Astrocyte of the hippocampus (primary cell): Measurements from ENCODE around the gene PLEKHA5.
"Not testable (repeated sequence)": the region's sequence is repeated elsewhere in the genome, so short reads cannot be mapped to it uniquely, and the experiment has no call there.

Source experiments
- DNase-seq: peaks from one replicate; pipeline ENCODE4 v3.0.0; 2011; ENCODE audit warnings: low read depth, low spot score

PLEKHA5 gene, protein sequence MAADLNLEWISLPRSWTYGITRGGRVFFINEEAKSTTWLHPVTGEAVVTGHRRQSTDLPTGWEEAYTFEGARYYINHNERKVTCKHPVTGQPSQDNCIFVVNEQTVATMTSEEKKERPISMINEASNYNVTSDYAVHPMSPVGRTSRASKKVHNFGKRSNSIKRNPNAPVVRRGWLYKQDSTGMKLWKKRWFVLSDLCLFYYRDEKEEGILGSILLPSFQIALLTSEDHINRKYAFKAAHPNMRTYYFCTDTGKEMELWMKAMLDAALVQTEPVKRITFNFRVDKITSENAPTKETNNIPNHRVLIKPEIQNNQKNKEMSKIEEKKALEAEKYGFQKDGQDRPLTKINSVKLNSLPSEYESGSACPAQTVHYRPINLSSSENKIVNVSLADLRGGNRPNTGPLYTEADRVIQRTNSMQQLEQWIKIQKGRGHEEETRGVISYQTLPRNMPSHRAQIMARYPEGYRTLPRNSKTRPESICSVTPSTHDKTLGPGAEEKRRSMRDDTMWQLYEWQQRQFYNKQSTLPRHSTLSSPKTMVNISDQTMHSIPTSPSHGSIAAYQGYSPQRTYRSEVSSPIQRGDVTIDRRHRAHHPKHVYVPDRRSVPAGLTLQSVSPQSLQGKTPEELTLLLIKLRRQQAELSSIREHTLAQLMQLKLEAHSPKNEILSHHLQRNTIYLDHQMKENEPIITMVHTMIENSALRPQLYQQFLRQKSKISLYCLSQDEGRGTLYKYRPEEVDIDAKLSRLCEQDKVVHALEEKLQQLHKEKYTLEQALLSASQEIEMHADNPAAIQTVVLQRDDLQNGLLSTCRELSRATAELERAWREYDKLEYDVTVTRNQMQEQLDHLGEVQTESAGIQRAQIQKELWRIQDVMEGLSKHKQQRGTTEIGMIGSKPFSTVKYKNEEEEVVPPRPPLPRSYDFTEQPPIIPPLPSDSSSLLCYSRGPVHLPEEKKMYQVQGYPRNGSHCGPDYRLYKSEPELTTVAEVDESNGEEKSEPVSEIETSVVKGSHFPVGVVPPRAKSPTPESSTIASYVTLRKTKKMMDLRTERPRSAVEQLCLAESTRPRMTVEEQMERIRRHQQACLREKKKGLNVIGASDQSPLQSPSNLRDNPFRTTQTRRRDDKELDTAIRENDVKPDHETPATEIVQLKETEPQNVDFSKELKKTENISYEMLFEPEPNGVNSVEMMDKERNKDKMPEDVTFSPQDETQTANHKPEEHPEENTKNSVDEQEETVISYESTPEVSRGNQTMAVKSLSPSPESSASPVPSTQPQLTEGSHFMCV

DNA sequence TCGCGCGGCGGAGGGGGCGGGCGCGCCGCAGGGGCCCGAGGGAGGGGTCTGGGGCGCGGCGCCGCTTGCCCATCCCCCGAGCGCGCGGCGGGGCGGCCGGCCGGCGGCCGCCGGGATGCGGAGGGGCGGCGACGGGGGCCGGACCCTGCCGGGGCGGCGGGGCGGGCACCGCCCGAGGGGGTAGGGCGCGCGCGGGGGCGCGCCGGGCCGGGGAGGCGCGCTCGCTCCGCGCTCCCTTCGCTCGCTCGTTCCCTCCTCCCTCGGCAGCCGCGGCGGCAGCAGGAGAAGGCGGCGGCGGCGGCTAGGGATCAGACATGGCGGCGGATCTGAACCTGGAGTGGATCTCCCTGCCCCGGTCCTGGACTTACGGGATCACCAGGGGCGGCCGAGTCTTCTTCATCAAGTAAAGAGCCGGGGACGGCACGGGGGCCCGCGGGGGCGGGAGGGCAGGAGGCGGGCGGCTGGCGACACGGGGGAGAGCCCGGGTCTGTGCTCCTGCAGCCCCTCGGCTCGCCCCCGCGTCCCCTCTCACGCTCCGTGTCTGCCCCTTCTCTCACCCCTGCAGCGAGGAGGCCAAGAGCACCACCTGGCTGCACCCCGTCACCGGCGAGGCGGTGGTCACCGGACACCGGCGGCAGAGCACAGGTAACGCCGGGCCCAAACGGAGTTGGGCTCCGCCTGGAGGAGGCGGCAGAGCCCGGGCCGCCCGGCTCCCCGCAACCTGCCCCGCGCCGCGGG is at the start of gene PLEKHA5:
Gene PLEKHA5 (plus strand): TSS at position 248 of the 738 bp plus-strand sequence. CDS start 67 bp downstream, at position 315.
- peak; percentile 93 for DNase-seq

DNA sequence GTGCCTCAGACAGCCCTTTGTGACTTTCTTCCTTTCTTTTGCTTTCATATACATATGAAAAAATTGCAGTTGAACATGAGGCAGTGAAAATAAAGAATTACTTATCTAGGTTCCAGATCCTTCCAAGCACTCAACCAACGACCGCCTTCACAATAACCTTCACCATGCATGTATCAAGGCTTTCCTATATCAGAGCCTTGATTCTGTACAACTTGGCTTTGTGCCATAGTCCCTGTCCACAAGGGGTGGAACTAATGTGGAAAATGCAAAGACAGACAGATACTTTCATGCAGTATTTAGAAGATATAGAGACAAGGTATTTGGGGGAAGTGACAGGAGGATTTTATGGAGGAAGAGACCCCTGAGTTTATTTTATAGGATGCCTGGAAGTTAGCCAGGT is 48.6 kb upstream of the PLEKHA5 start:
- DNase-seq = no peak

DNA sequence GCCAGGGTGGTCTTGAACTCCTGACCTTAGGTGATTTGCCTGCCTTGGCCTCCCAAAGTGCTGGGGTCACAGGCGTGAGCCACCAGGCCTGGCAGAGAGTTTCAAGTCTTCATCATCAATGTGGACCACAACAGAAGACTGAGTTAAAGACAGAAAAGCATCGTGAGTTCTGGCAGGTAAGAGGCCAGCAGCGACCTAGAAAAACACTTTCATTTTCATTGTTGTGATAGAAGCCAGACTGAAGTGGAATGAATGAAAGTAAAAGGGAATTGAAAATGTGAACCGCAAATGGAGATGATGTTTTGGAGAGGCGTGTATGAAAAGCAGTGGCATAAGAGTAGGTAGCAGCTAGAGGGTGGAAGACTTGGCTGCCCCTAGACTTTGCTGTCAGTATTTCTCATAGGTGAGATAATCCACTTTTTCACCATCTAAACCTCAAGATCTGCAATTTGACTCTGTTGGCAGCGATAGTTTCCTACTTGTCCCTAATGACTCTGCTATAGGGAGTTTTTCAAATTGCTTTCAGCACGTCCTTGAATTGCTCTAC is 47.1 kb upstream of the PLEKHA5 start:
- no peak for DNase-seq

DNA sequence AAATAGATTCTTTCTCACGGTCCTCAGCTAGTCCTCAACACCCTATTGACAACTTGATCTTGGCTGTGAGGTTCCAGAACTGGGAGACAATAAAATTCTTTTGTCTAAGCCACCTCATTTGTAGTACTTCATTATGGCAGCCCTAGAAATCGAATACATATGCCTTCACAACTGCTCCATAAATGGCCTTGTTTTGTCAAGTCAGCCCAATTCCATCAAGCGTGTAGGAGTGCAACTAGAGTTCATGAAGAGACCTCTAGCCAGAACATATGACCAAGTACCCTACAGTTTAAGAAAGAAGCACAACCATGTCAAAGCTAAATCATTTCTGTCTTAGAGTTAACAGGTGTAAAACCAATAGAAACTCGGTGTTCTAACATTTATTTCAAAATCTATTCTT is 45.0 kb upstream of the PLEKHA5 start:
- no peak for DNase-seq

DNA sequence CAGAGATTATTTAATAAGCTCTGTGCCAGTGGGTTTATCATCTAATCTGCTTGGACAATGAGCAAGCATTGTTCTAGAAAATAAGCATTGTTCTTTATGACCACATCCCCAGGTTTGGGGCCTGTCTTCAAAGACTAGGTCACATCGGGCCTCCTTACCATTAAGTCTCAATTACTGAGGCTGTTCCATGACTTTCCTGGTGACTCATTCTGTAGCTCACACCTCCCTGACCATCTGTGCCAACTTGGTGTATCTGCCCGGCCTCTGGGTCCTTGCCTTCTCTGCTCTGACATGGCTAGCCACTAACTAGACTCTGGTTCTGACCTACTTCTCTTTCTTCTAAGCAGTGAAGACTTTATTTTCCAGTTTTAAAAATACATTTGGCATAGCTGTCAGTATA is 44.4 kb upstream of the PLEKHA5 start:
- no peak for DNase-seq

DNA sequence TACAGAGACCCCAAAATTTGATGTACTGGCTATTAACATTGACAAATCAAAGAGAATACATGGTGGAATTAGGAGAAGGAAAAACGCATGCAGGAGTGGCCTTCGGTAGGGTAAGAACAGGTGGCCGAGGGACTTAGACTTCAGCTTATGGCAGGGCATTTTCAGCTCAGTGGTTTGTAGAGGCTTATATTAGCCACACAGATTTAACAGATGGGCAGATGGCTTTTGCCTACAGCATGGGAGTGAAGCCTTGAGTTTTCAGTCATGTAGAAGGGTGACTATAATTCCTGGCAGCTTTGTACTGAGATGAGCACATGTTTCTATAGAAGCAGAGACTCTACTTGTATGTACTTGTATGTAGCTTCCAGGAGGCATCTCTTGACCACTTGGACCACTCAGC is 40.9 kb upstream of the PLEKHA5 start:
- DNase-seq = no peak

DNA sequence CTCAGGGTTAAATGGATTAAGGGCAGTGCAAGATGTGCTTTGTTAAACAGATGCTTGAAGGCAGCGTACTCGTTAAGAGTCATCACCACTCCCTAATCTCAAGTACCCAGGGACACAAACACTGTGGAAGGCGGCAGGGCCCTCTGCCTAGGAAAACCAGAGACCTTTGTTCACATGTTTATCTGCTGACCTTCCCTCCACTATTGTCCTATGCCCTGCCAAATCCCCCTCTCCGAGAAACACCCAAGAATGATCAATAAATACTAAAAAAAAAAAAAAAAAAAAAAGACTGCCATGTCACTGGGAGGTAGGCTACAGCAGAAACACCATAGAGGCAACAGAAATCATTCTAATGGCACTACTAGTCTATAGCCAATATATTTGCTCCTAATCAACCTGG is 37.1 kb upstream of the PLEKHA5 start:
- not testable (repeated sequence) for DNase-seq

DNA sequence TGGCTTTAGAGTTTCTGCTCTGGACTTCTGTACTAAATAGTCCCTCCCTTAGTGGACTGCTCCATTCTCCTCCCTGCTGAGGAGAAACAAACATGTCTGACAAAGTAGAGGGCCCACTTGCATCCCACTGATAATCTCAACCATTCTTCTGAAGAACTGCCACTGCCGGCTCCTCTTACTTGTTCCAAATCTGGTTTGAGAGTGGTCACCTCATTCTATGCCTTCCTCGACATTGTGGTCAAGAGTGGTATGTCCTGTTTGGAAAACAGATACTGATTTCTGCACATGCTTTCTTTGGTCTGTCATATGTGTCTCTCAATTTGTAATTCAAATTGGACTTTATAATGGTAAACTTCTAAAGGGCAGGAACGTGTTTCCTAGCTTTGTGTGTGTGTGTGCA is 36.3 kb upstream of the PLEKHA5 start:
- peak; percentile 16 for DNase-seq

DNA sequence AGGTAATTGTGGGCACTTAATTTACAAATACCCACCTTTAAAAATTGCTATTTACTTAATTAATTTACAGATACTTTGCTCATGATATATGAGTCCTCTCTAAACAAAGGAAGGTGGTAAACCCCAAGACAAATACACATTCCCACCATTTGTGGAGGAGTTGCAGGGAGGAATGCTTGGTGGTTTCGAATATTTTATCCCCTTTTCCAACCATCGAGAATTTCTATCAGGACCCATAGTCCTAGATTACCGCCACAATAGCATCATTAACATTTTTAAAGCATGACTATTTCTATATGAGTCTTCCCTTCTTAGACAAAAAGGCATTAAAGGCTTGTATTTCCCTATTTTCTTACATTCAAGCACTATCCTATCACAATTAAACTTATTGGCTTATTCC is 34.2 kb upstream of the PLEKHA5 start:
- DNase-seq = peak; percentile 15

DNA sequence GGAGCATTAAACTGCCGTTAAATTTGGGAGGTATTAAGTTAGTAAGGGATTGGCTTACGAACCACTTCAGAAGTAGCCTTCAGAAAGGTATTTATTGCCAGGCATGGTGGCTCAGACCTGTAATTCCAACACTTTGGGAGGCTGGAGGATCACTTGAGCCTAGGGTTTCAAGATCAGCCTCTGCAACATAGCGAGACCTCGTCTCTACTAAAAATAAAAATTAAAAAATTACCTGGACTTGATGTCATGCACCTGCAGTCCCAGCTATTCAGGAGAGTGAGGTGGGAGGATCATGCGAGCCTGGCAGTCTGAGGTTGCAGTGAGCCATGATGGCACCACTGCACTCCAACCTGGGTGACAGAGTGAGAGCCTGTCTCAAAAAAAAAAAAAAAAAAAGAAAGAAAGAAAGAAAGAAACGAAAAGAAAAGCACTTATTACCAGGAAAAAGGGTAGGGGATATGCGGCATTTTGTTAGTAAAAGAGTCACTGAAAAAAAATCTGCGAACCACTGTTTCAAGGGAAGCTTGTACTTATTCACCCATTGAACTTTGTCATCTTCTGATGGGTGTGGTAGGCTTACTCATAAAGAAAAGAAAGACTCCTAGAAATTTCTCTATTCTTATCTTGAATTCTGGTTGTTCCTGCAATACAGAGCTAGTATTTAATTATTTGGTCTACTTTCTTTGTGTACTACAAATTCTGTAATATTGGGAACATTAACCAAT is 33.6 kb upstream of the PLEKHA5 start:
- peak; percentile 4 for DNase-seq

DNA sequence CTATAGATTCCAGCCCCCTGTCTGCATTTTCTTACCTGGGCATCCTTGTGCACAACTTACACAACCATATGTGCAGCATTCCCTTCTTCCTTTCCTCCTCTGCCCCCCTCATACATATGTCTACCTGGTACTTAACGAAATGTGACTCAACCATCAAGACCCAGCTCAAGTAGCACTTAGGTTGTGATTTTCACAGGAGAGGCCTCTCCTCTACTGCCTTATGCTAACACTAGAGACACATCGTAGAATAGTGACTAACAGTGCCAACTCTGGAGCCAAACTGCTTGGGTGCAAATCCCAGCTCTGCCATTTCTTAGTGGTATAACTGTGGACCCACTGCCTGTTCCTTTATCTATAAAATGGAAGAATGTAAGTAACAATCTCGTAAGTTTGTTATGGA is 24.1 kb upstream of the PLEKHA5 start:
- DNase-seq = no peak

DNA sequence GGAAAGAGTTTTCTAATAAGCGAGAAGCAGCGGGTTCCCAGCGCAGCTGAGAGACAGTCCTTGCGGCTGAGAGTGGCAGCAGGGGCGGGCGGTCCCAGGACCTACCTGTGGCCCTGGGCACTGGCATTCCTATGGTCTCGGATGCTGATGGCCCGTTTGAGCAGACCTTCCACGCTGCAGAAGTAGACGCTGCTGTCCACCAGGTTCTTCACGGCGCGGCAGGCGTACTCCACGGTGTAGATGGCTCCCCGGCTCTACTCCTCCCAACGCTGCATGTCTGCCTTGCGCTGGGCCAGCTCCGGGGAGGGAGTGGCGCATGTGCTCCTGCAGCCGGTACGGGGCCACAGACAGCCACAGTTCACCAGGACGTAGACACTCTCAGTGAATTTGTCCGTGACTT is 21.8 kb upstream of the PLEKHA5 start:
- DNase-seq = no peak

DNA sequence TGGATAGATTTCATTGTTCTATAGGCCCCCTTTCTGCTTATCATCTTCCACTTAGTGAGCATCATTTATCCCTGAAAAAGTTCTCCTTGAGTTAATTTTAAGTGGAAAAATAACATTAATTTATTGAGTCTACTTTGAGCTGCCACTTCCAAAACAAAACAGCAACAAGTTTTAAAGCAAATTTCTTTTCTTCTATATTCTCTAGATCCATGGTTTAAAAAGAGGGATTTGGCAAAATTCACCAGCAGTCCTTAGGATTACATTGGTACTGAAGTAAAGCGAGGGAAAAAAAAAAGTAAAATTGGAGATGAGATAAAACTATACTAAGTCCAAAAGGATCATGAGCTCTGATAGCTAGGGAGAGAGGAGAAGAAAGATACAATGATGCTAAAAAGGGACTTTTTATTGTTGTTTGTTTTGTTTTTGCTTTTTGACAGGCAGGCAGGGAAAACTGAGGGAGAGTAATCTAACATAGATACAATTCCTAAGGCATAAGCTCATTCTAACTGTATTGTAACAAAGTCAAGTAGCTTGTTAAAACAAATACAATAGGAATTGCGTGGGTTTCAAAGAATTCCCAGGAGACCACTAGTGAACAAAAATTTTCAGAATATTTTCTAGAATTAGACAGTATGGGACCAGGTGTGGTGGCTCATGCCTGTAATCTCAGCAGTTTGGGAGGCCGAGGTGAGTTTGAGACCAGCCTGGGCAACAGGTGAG is 19.2 kb upstream of the PLEKHA5 start:
- DNase-seq = peak; percentile 52

DNA sequence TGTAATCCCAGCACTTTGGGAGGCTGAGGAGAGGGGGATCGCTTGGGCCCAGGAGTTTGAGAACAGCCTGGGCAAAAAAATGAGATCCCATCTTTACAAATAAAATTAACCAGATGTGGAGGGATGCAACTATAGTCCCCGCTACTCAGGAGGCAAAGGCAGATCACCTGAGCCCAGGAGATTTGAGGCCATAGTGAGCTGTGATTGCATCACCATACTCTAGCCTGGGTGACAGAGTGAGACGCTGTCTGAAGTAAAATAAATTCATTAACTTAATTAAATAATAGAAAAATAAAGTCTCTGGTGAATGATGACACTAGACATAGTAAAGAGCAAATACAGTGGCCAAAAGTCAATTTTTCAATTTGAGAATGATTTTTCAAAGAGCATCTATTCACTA is 16.1 kb upstream of the PLEKHA5 start:
- DNase-seq = no peak

DNA sequence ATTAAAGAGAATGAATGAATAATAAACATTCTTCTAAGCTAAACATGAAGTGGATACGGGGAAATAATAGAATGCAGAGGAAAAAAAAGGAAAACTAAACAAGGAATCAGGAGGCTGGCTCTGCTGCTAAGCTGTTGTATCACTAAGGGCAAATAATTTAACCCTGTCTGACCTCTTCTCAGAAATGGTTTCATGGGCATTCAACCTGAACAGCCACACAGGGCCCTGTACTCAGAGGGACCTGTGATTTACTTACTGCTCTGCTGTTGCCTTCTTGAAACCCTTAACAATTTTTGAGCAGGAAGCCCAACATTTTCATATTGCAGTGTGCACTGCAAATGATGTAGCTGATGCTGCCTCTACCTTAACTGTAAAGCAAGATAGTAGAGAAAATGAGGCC is 14.2 kb upstream of the PLEKHA5 start:
- DNase-seq = no peak

DNA sequence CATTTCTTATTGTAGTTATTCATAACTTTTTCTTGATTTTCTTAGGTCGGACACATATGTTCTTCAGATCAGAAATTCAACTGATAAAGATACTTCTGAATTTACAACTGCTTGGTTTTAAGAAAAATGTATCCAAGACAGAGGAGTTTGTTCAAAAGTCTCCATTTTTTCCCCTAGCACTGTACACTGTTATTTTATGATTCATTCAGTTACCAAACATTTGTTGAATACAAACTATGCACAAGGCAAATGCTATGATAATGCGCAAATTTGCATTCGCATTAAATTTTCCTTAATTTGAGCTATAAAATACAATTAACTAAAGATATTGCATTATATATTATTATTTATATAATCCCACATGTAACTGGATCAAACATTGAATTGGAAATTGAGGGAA is 10.1 kb upstream of the PLEKHA5 start:
- no peak for DNase-seq

DNA sequence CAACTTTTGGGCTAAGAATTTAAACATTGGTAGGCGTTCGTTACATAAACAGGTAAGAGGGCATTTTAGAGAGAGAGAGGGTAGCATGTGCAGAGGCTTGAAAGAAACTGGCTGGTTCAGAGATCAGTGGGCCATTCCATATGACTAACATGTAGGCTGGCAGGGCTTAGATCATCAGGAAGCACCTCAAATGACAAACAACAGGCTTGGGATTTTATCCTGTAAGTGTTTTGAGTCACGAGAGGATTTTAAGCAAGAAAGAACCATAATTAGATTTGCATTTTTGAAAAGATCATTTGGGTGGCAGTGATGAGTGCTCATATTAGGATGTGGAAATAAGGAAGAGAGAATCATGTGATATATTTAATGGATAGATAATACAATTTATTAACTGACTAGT is 8.7 kb upstream of the PLEKHA5 start:
- no peak for DNase-seq

DNA sequence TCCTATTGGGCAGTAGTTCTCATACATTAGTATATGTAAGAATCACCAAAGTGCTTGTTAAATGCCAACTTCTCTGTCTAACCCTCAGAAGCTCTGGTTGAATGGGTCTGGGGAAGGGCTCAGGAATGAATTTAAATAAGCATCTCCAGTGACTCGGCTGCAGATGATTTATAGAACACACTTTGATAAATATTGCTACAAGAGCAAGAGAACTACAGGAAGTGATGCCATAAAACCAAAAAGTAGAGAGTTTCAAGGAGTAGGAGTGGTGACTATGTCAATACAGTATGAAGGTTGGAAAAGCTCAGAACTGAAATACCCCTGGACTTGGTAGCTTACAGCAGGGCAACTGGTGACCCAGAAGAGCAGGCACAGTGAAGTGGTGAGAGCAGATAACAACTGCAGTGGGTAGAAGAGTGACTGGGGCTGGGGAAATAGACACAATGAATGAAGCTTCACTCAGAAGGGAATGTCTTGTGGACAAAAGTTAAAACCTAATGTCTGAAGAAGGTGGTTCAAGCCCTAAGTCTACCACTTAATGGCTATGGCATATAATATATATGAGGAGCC is 8.0 kb upstream of the PLEKHA5 start:
- DNase-seq = no peak

DNA sequence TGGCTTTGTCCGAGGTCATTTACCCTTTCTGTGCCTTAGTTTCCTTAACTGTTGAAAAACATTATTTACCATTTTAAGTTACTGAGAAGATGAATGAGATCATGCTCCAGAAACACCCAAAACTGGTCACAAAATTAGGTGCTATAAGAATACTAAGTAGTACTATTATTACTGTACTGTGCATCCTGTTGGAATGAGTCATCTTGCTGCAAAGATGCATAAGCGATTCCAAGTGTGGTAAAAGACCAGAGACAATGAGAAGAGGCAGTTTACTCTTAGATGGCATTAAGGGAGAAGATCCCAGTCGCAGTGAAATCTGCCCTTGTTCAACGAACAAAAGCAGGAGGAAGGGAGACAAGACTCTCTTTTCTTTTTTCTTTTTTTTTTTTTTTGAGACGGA is 4.2 kb upstream of the PLEKHA5 start:
- no peak for DNase-seq
